ENCODE data around the gene OVOL1.

The OVOL1 gene

DNA sequence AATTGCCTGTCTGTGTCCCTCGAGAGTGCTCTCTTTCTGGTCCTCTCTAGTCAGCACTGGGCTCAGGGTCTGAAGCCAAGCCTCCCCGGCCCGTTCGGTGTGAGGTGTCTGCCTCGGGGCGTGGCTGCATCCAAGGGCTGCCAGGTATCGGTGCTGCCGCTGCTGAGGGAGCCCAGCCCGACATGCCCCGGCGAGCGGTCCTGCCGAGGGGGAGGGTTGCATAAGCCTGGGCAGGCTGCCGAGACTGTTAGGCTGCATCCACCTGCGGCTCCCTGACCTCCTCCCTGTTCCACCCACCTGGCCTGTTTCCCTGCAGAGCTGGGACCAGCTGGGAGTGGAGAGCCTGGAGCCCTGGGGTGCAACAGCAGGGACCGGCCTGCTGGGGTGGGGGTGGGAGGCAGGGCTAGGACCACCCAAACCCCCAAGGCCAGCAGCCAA is 6.3 kb downstream of the OVOL1 start:
- DNase-seq = no peak

DNA sequence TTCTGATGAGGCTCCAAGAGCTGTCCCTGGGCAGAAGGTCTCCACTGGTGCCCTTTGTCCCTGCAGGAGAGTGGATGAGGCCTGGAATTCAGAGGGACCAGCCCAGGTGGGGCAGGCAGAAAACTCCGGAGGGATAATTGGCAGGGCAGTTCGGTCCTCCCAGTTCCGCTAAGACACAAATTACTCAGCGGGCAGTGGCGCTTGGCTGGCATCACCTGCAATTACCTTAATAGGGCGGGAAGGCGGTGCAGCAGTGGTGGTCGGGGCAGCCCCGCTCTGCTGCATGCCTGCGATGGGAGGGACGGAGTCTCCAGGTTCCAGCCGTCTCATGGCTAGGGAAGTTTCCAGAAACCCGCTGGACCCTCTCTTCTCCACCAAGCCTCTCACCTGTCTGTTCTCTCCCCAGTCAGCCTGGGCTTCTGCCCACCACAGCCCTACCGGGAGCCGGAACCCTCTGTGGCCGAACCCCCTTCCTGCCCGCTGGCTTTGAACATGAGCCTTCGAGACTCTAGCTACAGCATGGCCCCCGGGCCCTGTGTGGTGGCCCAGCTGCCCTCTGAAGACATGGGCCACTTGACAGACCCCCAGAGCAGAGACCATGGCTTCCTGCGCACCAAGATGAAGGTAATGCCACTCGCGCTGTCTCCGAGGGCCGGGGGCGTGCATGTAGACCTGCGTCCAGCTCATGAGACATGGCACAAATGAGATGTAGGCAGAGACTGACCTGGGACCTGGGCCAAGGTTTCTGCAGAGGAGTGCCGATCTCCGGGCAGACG is 7.0 kb downstream of the OVOL1 start:
- DNase-seq = no peak

DNA sequence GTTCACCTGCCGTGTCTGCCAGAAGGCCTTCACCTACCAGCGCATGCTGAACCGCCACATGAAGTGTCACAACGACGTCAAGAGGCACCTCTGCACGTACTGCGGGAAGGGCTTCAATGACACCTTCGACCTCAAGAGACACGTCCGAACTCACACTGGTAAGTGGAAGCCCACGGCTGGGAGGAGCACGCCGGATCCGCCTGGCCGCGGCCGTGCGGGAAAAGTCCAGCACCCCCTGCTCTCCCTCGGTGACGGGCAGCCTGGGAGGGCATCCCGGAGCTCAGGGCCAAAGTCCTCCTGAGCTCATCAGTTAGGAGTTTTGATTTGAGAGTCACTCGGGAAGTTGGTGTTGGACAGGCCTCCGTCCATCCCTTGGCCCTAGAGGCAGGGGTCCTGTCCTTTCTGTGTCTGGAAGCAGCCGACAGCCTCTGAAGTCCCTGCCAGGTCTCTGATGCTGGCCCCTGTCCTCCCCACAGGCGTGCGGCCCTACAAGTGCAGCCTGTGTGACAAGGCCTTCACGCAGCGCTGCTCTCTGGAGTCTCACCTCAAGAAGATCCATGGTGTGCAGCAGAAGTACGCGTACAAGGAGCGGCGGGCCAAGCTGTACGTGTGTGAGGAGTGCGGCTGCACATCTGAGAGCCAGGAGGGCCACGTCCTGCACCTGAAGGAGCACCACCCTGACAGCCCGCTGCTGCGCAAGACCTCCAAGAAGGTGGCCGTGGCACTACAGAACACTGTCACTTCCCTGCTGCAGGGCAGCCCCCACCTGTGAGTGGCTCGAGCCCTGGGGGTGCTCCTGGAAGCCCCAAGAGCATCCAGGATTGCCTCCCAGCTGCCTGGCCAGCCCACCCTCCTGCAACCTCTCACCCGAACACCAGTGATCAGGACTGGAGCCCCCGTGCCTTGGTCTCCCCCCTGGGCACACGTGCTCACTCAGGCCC is 8.0 kb downstream of the OVOL1 start:
- DNase-seq = no peak

DNA sequence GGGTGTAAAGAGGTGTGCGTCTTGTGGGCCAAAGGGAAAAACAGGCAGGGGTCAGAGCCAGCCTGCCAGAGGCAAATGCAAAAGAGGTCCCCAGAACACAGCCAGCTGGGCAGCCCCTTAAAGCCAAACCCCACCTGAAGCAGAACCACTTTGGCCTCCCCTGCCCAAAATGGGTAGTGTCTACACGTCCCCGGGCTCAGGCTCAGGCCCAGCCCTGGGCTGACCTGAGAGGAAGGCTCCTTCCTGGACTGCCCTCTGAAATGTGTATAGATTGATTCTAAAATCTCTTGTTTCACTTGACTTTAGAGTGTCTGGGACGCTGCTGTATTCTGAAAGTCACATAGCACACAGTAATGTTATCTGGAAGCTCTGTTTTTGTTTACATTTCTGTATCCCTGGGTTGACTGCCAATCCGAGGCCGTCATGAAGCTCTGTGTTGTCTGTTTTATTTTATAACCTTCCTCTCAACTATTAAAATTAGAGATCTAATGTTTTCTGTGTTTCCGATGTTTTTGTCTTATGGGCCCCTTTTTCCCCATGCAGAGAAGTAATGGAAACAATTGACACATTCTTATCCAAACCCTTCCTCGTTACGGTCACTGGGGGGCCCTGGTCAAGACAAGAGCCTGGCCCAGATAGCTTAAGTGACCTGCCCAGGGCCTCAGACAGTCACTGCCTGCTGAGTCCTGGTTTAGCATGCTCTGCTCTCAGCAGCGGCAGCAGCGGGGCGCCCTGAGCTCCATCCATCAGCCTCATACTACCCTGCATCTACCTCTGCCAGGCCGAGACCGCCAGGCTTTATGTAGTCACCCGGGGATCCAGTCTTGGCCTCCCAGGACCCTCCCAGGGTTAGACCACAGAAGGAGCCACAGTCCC is 10.1 kb downstream of the OVOL1 start:
- no peak for DNase-seq

DNA sequence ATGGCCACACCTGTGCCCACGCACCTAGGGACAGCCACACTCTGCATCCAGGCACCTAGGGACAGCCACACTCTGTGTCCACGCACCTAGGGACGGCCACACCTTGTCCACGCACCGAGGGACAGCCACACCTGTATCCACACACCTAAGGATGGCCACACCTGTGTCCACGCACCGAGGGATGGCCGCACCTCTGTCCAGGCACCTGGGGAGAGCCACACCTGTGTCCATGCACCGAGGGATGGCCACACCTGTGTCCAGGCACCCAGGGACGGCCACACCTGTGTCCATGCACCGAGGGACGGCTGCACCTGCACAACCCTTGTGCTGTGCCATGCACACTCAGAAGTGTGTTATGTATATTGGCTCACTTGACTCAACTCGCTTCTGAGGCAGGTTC is 10.8 kb downstream of the OVOL1 start:
- DNase-seq = no peak

DNA sequence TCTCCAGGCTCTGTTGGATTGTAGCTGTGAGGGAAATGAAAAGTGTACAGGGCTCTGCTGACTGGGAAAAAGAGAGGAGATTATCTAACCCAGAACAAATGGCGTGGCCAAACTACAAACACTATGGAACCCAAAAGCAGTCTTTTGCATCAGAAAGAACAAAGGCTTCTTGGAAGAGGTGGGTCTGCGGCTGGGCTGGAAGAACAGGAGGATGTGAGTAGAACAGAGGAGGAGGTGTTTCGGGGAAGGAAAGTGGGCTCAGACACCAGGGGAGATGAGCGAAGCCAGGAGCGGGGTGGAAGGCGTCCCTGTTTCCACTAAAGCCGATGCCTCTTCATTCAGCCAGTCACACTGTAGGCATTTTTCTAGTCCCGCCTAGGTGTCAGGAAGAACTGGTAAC is 12.0 kb downstream of the OVOL1 start:
- no peak for DNase-seq

DNA sequence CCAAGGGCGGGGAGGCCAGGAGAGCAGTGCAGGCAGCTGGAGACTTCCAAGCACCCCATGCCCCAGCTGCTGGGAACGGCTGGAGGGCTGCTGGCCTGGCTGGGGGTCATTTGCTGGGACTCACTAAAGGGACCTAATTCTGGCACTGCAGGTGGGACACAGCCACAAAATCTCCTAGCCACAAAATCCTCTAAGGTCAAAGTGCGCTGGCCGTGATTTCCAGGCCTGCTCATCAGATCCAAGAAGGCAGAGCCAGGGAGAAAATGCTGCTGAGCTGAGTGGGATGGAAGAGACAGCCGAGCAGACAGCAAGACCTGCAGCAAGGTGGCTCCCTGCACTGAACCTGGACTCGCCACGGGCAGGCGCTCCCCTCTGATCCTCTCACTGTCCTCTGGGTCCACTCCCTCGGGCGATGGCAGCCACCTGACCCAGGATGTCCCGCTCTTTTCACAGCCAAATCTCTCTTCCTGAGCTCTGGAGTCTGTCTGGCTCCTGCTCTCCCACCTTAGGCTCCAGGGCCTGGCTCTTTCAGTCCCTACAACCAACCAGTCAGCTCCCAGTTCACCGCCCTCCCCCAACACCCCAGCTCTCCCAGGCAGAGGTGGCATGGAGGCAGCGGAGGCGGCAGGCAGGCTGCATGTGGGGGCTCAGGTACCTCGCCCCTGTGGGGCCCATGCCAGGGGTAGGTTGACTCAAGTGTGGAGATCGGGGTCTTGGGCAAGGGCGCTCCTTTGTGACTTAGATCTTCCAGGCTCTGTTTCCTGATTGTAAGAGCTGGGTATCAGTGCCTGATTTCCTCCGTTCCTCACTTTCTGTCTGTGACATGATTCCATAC is 14.5 kb downstream of the OVOL1 start:
- no peak for DNase-seq

DNA sequence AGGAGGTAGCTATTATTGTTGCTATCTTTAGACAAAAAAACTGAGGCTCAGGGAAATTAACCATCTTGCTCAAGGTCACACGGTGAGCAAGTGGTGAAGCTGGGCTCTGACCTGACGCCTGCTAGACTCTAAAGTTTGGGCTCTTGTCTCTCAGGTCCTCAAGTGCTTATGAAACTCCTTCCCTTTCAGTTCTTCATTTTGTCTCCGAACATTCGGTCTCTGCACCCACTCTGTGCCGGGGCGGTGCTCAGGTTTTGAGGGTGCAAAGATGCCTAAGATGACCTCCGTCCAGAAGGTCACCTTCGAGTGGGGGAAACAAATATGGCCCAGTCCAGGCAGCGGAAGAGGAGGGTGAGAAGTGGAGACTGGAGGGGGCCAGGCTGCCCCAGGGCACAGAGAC is 16.0 kb downstream of the OVOL1 start:
- DNase-seq = no peak

DNA sequence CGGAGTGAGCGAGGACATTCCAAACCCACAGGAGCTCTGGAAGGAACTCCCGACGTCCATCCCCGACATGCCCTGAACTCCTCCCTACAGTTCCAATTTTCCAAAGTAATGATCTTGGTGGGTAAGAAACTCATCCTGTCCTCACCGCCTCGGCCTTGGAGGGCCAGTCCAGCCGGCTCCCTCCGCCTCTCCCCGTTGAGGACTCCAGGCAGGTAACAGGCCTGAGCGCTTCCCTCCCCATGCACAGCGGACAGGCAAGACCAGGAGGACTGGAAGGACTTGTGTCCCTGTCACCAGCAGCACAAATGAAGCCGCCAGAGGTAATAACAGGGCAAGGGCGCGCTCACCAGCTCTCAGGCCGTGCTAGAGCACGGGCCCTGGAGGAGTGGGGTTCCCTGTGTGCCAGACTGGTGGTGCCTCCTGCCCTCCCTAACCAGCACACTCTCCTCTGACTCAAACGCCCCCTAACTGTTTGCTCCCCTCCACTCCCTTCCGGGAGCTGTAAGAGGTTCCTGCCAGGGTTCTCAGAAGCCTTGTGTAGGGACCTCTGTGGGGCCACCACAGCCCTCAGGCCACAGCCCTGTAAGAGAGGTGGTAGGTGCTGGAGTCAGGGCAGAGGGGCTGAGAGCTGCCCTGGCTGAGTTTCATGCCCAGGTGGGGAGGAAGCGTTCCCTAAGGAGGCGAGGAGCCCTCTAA is 17.1 kb downstream of the OVOL1 start:
- DNase-seq = no peak

DNA sequence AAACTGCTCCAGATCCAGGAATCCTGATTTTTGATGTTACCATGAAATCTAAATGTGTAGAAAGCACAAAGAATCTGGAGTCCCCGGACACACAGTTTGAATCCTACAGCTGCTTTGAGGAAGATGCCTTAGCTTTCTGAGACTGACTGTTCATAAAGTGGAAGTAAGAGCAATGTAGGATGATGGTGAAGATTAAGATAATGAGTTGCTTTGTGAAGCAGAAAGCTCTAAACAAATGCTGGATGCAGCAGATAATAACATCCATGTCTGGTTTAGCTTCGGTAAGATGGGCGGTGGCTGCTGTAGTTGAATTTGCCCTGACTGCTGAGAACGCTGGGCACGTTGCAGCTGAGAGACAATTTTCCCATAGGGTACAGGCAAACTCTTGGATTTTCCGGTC is 20.1 kb downstream of the OVOL1 start:
- DNase-seq = no peak

DNA sequence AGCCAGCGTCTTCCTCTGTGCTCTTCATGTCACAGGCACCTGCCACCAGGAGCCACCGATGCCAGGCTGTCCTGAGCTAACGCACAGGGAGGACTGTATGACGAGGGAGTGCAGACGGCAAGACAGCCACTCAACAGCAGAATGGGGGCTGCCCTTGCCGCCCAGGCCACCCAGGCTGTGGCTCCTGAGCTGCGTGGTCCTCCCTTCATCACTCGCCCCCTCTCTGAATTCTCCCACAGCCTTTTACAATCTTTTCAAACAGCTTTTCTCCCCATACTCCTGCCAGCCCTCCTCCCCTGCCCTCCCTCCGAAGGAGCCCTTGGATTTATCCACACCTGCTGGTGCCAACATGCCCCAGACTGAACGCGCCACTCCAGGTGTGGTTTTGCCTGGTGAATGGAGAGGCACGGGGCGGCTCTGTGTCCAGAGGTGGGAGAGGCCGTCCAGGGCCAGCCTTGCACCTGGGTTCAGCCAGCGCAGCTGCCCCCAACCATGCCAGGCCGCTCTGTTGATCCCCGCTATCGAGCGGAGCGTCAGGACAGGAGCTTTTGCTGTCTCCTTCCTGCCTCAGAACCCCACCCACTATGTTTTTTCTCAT is 22.0 kb downstream of the OVOL1 start:
- DNase-seq = no peak

DNA sequence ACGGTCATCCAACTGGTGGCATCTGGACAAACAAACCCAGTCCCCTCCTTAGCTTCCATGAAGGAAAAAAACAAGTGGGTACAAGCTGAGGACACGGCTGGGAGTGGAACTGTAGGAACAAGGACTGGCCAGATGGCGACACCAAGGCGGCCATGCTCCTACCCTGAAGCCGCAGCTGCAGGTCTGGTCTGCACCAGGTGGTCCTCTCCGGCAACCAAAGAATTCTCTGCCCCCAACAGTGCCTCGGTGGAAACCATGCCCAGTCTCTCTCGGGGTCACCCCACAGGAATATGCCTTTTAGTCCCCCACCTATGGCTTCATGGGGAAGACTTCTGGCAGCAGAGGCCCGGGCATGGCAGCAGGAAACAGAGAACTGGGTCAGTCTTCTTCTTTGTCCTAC is 22.6 kb downstream of the OVOL1 start:
- no peak for DNase-seq

DNA sequence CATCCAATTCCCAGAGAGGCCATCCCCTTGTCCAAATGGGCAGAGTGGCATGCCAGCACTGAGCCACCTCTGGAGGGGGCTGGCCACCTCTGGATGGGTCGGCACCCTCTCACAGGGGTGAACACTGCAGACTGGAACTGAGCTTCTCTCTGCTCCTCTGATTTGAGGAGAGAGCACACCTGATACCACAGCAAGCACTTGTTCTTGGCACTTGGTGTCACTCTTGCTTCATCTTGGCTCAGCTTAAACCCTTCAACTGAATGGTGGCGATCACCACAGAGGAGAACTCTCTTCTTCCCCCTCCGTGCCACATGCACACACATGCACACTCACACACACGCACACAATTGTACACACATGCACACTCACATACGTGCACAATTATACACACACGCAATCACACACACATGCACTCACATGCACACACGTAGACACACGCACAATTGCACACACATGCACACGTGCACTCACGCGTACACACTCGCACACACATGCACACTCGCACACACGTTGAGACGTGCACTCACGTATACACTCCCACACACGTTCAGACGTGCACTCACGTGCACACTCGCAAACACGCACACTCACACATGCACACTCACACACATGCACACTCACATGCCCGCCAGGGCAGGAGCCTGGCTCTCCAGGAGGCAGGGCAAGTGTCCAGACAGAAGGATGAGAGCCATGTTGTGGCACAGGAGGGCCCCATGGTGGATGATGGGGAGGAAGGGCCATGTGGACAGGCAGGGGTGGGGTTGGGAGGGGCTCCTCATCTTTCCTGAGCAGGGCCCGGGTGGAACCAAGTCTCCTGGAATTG is 23.4 kb downstream of the OVOL1 start:
- DNase-seq = peak in 1 of 2 experiments; percentile 10

DNA sequence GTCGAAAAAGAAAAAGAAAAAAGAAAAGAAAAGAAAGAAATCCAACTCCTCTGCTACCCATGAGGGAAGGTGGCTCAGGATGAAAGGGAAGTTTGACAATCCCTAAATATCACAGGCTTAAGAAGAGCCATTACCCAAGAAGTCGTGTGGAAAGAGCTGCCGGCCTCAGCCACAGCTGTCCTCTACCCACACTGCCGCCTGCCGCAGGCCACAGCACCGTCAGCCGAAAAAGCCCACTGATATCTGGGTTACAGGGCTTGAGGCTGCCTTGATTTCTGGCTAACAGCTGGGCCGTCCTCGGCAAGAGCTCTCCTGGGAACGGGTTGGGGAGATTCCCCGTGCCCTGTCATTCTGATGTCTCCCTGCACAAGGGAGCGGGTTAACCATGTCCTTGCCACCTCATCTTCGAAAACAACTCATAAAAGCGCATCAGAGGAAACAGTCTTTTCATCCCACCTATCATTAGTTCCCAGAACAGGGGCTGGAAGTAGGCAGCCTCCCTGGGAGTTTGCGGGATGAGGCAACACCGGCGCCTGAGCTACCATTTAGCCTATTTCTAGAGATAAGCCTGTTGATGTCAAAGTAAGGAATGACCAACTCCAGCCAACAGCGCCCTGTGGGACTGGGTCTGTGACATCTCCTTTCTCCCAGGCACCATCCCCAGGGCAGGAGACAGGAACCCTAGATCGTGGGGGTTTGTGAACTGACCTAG is 25.1 kb downstream of the OVOL1 start:
- no peak for DNase-seq

DNA sequence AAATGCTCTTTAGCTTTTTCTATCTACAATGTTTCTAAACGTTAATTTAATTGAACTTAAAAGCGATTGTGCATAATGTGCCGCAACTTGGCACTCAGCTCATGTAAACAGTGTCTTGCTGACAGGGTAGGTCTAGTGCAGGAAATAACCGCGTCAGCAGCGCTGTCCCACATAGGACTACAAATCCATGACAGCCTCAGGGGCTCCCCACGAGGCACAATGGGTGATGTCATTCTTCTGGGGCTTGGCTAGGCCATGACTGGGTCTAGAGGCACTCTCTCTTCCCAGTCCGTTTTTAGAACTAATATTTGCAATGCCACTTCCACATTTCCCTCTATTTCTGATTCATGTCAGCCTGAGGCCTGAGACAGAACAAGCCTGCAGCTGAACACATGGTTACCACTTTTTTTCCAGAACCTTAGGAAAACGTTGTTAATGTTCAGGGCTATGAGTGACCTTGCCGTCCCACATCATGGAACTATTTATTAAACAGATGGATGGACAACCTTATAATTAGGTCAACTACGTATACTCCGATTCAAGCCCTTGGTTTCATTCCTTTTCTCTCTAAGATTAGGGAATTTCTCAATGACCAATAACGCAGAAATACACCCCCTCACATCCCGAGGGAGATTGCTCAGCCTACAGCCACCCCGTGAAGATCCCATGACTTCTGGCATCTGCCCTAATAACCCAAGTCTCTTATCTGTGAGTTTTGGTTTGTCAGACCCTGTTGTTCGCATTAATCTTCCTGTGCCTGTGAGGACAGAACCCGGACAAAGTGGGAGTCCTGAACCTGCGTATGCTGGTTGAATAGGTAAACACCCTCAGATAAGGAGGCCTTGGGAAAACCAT is 27.5 kb downstream of the OVOL1 start:
- no peak for DNase-seq

DNA sequence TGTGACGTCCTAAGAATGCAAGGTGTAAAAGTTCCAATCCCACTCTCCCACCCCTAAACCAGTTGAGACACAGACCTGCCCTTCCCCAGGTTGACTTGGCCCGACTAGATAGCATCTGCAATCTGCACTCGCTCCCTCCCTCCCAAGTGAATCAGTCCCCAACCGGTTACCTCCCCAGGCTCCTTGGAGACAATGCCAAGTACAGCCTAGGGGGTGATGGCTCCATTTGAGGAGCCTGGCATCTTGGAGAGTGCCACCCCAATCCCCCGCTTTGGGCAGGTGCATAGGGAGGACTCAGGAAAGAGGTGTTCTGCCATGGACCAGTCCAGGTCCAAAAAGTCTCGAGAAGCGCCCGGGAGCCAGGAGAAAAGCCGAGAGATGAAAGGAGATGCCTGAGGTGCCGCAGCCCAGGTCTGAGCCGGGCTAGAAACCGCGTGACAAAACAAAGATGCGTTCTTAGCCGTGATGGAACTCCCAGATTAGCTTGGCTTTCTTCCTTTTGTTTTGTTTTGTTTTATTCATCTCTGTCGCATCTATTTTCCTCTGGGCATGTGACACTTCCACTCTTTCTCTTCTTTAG is 28.2 kb downstream of the OVOL1 start:
- DNase-seq = no peak

DNA sequence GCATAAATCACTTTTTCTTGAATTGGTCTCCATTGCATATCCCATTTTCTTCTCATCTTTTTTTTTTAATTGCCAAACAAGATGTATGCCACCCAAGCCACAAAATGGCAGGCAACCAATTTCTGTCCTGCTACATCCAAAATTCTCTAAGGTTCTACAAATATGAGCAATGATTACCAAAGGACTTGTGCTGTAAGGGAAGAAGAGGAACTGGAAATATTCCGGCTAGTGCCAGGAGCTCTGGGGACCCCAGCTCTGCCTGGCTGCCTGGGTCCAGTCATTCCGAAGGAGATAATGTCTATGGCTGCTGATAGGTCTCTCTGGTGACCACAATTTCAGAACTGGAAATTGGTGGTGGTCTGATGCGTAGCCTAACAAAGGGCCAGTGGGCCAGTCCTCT is 29.8 kb downstream of the OVOL1 start:
- DNase-seq = no peak

DNA sequence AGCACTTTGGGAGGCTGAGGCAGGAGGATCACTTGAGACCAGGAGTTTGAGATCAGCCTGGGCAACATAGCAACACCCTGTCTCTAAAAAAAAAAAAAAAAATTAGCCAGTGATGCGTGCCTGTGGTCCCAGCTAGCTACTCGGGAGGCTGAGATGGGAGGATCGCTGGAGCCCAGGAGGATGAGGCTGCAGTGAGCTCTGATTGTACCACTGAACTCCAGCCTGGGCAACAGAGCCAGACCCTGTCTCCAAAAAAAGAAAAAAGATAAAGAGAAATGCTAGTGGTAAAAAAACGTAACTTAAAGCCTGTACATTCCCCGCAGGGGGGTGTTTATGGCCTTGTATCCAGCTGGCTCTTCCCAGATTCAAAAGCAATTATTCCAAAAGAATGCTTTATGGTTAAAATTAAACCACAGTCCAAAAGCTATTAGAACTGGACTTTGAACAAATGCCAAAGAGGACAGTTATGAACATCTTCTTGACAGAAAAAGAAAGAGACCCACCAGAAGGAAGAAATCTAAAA is 30.5 kb downstream of the OVOL1 start:
- DNase-seq = no peak
